ENCODE measurements around the gene RPSA. TPM values are rescaled to one million over a fixed set of nuclear protein-coding genes. Genes with fewer than 3 reads are reported as not detected.

The RPSA gene
- 1,157 and 1,633 TPM in 2 replicates for total RNA-seq

DNA sequence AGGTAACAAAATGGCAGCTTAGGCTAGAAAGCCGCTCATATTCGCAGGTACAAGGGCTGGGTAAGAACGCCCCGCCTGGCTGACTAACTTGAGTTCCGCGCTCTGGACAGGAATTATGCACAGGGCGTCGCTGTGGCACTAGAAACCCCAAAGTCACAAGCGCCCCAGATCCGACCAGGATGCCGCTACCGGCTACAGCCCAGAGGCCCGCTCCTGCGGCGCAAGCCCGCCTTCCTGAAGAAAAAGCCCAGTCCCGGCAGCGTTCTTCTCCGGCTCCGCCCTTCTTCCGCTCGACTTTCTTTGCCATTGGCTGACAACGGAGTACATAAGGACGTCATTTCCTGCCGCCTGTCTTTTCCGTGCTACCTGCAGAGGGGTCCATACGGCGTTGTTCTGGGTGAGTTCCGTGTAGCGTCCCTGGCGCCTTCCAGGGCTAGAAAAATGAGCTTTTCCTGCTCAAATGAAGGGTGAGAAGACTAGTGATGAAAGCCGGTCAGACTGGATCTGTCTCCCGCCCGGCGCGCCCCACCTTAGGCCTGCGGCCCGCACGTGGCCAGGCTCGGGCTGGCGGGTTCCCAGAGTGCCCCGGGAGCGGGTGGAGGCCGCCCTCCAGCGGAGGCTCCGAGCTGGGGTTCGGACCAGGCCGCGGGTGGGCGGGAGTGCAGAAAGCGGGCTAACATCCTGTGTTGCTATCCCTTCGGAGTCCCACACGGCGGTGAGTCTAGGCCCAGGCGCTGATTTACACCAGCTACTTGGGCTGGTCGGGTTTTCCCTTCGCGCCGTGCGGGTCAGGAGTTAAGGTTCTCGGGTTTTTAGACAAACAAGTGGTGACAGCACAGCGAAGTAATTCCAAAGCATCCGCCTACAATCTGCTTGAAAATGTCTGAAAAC is at the start of gene RPSA:
Gene RPSA, plus strand, starts transcription at position 353 of the 891 bp plus-strand sequence. CDS start 934 bp downstream, outside the sequence.

DNA sequence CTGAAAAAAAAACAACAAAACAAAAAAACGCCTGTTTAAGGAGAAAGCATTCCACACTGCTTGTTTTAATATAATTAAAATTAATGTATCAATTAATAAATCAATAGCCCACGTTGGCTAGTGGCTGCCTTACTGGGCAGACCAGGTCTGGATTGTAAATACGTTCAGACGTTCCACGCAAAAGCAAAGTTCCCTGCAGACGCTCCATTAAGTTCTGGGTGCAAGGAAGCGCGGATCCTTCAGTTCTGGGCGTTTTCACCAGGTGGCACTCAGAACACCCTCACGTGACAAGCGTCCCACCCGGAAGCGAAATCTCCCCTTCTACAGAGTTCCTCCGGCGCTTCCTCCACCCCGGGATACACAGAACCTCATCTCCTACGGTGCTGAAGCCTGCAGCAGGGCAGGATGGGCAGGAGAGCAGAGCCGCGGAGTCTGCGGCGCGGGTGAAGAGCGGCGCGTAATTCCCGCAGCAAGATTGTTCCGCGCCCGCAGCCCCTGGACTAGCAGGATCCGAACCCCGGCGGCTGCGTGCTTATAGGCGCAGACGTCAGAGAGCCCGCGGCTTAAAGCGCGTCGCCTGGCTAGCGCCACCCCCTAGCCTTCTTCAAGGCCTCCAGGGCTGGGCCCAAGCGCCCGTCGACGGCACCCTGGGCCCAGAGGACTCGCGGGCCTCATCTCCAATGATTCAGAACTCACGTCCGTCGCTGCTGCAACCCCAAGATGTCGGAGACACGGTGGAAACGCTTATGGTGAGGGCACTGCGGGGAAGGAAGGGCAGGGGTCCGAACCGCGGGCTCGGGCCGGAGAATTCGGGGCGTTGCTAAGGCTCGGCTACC is 23.3 kb upstream of the RPSA start, which contains the start of gene SLC25A38:
Gene SLC25A38, plus strand, starts transcription at position 326 of the 836 bp plus-strand sequence. Its CDS starts 355 bp downstream, at position 681.

Small RNA genes lying within 50 kb of the gene (small RNA-seq; reads per million reads assigned to genes)
- gene SNORA6 (not detected), gene SNORA62 (not detected)

Other genes starting within 250 kb of the RPSA start
- not detected in 2 replicates for gene XIRP1, start 214.1 kb upstream of the RPSA start, total RNA-seq
- under 0.01 TPM in 1 of 2 replicates, not detected in the other for gene CX3CR1, start 126.7 kb upstream of the RPSA start, total RNA-seq
- gene CCR8, start 77.0 kb upstream of the RPSA start, total RNA-seq: not detected in 2 replicates
- gene SLC25A38, start 23.4 kb upstream of the RPSA start, total RNA-seq: 32.9 and 39.3 TPM in 2 replicates
- 0.76 TPM in 1 of 2 replicates, not detected in the other for gene MOBP, start 61.0 kb downstream of the RPSA start, total RNA-seq